Measurements from ENCODE around the gene SLC4A2. TPM values are rescaled to one million over a fixed set of nuclear protein-coding genes. Genes with fewer than 3 reads are reported as not detected.
A peak's percentile ranks its signal among the peaks of the same experiment; 100 is the strongest.

SLC4A2 gene
- total RNA-seq, 1 experiment from 2014 or later: 249 TPM

DNA sequence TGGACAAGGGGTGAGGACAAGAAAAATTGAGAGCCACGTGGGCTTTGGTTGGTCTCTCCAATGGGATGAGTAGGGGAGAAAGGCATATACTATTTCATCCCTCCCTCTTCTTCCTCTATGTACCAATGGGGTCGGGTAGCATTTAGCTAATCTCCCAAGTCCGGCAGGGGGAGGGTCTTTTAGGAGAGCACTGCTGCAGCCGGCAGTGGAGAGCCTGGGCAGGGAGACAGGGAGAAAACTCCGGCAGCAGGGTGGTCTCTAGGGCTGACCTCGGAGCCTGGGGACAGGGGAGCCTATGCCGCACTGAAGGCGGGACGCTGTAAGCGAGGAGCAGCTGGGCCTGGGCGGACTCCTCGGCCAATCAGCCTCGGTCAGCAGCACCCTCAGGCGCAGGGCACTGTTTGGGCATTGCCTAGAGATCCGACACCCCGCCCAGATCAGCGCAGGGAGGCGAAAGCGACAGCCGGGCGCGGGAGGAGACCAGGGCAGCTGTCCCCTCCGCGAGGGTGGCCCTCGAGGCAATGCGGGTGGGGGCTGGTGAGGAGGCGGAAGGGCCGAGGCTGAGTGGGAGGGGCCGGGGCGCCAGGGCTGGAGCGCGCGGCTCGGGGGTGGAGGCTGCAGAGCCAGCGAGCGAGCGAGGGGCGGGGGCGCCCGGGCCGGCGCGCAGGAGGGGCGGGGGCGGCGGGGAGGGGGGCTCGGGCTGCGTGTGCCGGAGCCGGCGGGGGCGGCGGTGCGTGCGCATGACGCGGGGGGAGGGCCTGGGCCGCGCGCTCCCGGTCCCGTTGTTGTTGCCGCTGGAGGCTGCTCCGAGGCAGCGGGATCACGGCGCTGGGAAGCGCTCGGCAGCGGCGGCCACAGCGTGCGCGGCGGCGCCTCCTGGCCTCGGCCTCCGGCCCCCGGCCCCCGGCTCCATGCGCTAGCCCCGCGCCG, 26.6 kb downstream of the SLC4A2 start, which contains the start of gene AGAP3:
TSS of gene AGAP3 (plus strand) at position 785 of the 930 bp plus-strand sequence. CDS start 267 bp downstream, outside the sequence.
- Histone ChIP-seq H3K9me3 (no peaks in the 10 kb centered on the region), H3K27me3 (replicated peaks; ENCODE audit: control insufficient read depth, insufficient read depth, low read length) (no peaks in the 10 kb centered on the region), H3K36me3 (ENCODE audit: control insufficient read depth, insufficient read depth, low read length) (no peaks in the 10 kb centered on the region; the same call in none of the 2 replicates), H3K4me3 (ENCODE audit: low read depth, low read length) (peak within 1 kb of the TSS; percentile 75), H3K4me1 (peaks cover 29% of the 10 kb centered on the region)
- Mint-ChIP-seq H3K36me3 (ENCODE audit: insufficient read depth, unreplicated experiment) (peaks cover 29% of the 10 kb centered on the region), H3K27me3 (ENCODE audit: insufficient read depth, unreplicated experiment) (no peaks in the 10 kb centered on the region), H3K27ac (ENCODE audit: unreplicated experiment) (peak within 1 kb of the TSS; percentile 88), H3K4me1 (ENCODE audit: low read depth, unreplicated experiment) (peaks cover 29% of the 10 kb centered on the region), H3K9me3 (ENCODE audit: unreplicated experiment) (no peaks in the 10 kb centered on the region), H3K4me3 (ENCODE audit: unreplicated experiment) (peak within 1 kb of the TSS; percentile 93)
- DNase-seq: peak; percentile 89 to 90
- POLR2A ChIA-PET: interaction anchor here (1.2 kb wide), 1 partner anchor 58 kb away, joined by 5 read pairs; the partner anchor contains the start of gene ABCB8
- no TSS peak for BruUV-seq (replicated peaks)
- CTCF ChIA-PET: interaction anchor here (0.6 to 1.4 kb wide), 5 partner anchors 24 to 331 kb away, joined by 3 to 6 read pairs (median 3); no protein-coding TSS in a partner anchor
- TF ChIP-seq, protein P1, sequence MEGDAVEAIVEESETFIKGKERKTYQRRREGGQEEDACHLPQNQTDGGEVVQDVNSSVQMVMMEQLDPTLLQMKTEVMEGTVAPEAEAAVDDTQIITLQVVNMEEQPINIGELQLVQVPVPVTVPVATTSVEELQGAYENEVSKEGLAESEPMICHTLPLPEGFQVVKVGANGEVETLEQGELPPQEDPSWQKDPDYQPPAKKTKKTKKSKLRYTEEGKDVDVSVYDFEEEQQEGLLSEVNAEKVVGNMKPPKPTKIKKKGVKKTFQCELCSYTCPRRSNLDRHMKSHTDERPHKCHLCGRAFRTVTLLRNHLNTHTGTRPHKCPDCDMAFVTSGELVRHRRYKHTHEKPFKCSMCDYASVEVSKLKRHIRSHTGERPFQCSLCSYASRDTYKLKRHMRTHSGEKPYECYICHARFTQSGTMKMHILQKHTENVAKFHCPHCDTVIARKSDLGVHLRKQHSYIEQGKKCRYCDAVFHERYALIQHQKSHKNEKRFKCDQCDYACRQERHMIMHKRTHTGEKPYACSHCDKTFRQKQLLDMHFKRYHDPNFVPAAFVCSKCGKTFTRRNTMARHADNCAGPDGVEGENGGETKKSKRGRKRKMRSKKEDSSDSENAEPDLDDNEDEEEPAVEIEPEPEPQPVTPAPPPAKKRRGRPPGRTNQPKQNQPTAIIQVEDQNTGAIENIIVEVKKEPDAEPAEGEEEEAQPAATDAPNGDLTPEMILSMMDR (IDR thresholded peaks at IDR 0.05; ENCODE audit: insufficient read depth in 1 of 2, low read depth in 1 of 2, low read length in 1 of 2, severe bottlenecking in 1 of 2, unreplicated experiment in 1 of 2): no peak
- intact Hi-C loops (cut with micrococcal nuclease; ENCODE audit: unreplicated experiment): no loop called here

DNA sequence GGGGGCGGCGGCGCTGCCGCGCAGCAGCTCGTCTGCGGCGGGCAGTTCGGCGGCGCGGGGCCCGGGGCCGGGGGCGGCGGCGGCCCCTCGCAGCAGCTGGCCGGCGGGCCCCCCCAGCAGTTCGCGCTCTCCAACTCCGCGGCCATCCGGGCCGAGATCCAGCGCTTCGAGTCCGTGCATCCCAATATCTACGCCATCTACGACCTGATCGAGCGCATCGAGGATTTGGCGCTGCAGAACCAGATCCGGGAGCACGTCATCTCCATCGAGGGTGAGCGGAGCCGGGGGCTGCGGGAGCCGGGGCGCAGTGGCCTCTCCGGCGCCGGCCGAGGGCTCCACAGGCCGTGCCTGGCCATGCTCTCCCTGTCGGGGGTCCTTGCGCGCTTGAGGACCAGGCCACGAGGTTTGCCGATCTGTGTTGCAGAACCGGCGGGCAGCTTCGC, 27.4 kb downstream of the SLC4A2 start:
- ChIA-PET POLR2A (no interaction called here), CTCF (interaction anchor here (0.6 to 1.0 kb wide), 3 partner anchors 11 to 1648 kb away, joined by 3 to 4 read pairs (median 3); no protein-coding TSS in a partner anchor)
- H3K36me3 Mint-ChIP-seq (ENCODE audit: insufficient read depth, unreplicated experiment): peaks cover 37% of the 10 kb centered on the region
- no TSS peak for BruUV-seq (replicated peaks)
- Histone ChIP-seq H3K9me3 (no peaks in the 10 kb centered on the region), H3K27me3 (replicated peaks; ENCODE audit: control insufficient read depth, insufficient read depth, low read length) (no peaks in the 10 kb centered on the region), H3K4me3 (ENCODE audit: low read depth, low read length) (peak overlapping the region; percentile 75), H3K4me1 (peaks cover 24% of the 10 kb centered on the region), H3K36me3 (ENCODE audit: control insufficient read depth, insufficient read depth, low read length) (no peaks in the 10 kb centered on the region; the same call in none of the 2 replicates)
- intact Hi-C loops (cut with micrococcal nuclease; ENCODE audit: unreplicated experiment): loop anchor here (1.0 kb wide), 1 partner anchor 24 kb away; no protein-coding TSS in a partner anchor
- H3K9me3 Mint-ChIP-seq (ENCODE audit: unreplicated experiment): no peaks in the 10 kb centered on the region
- no peaks in the 10 kb centered on the region for H3K27me3 Mint-ChIP-seq (ENCODE audit: insufficient read depth, unreplicated experiment)
- peaks cover 35% of the 10 kb centered on the region for H3K4me1 Mint-ChIP-seq (ENCODE audit: low read depth, unreplicated experiment)
- TF ChIP-seq, protein P1 (IDR thresholded peaks at IDR 0.05; ENCODE audit: insufficient read depth in 1 of 2, low read depth in 1 of 2, low read length in 1 of 2, severe bottlenecking in 1 of 2, unreplicated experiment in 1 of 2): no peak
- no peak for DNase-seq
- H3K27ac Mint-ChIP-seq (ENCODE audit: unreplicated experiment): no peak overlapping the region
- peak overlapping the region; percentile 93 for H3K4me3 Mint-ChIP-seq (ENCODE audit: unreplicated experiment)

Measured in Caco-2 (cell line).